Measurements from ENCODE around the gene ASMTL.

Gene ASMTL

GRCh38 chrX:1444561-1445500, 7.9 kb downstream of the ASMTL start:
- Histone ChIP-seq H3K4me3 (ENCODE audit: low read depth, low read length) (no peak overlapping the region), H3K27ac (no peak overlapping the region), H3K27me3 (replicated peaks) (no peaks in the 10 kb centered on the region), H3K36me3 (replicated peaks) (peaks cover 3% of the 10 kb centered on the region)
- TF ChIP-seq, protein P1, sequence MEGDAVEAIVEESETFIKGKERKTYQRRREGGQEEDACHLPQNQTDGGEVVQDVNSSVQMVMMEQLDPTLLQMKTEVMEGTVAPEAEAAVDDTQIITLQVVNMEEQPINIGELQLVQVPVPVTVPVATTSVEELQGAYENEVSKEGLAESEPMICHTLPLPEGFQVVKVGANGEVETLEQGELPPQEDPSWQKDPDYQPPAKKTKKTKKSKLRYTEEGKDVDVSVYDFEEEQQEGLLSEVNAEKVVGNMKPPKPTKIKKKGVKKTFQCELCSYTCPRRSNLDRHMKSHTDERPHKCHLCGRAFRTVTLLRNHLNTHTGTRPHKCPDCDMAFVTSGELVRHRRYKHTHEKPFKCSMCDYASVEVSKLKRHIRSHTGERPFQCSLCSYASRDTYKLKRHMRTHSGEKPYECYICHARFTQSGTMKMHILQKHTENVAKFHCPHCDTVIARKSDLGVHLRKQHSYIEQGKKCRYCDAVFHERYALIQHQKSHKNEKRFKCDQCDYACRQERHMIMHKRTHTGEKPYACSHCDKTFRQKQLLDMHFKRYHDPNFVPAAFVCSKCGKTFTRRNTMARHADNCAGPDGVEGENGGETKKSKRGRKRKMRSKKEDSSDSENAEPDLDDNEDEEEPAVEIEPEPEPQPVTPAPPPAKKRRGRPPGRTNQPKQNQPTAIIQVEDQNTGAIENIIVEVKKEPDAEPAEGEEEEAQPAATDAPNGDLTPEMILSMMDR (IDR thresholded peaks at IDR 0.05; ENCODE audit: low read depth, low read length, missing control alignments) = no peak
- no peak for DNase-seq
- in situ Hi-C loops (cut with HindIII; ENCODE audit: low pct_ligation_motif_present, low sequenced_read_pairs) = no loop called here

DNA sequence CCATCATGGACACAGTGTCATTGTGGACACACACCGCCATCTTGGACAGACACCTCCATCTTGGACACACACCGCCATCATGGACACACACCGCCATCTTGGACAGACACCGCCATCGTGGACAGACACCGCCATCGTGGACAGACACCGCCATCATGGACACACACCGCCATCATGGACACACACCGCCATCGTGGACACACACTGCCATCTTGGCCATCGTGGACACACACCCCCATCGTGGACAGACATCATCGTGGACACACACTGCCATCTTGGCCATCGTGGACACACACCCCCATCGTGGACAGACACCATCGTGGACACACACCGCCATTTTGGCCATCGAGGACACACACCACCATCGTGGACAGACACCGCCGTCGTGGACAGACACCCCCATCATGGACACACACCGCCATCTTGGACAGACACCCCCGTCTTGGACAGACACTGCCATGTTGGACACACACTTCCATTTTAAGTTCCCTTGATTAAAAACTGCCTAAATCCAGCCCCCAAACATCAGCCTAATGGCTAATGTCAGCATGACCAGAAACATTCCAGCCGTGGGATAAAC, 9.1 kb downstream of the ASMTL start:
- TF ChIP-seq, protein P1 (IDR thresholded peaks at IDR 0.05; ENCODE audit: low read depth, low read length, missing control alignments) = no peak
- in situ Hi-C loops (cut with HindIII; ENCODE audit: low pct_ligation_motif_present, low sequenced_read_pairs) = no loop called here
- H3K36me3 ChIP-seq (replicated peaks) = peaks cover 10% of the 10 kb centered on the region
- H3K27me3 ChIP-seq (replicated peaks) = no peaks in the 10 kb centered on the region
- DNase-seq = no peak
- no peak overlapping the region for H3K4me3 ChIP-seq (ENCODE audit: low read depth, low read length)
- no peak overlapping the region for H3K27ac ChIP-seq

DNA sequence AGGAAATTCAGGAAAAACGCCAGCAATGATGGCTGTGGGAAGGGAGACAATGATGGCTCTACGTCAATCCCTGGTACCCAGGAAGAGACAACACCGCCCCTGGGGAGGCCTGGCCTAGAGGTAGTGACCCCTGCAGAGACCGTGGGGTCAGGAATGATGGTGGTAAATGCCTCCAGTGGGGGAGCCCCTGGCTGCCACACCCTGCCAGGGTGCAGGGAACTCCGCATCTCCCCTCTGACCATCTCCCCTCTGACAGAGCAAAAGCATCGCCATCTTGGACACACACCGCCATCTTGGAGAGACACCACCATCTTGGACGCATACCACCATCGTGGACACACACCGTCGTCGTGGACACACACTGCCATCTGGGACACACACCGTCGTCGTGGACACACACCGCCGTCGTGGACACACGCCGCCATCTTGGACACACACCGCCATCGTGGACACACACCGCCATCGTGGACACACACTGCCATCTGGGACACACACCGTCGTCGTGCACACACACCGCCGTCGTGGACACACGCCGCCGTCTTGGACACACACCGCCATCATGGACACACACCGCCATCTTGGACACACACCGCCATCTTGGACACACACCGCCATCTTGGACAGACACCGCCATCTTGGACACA, 9.9 kb downstream of the ASMTL start:
- no peak for DNase-seq

DNA sequence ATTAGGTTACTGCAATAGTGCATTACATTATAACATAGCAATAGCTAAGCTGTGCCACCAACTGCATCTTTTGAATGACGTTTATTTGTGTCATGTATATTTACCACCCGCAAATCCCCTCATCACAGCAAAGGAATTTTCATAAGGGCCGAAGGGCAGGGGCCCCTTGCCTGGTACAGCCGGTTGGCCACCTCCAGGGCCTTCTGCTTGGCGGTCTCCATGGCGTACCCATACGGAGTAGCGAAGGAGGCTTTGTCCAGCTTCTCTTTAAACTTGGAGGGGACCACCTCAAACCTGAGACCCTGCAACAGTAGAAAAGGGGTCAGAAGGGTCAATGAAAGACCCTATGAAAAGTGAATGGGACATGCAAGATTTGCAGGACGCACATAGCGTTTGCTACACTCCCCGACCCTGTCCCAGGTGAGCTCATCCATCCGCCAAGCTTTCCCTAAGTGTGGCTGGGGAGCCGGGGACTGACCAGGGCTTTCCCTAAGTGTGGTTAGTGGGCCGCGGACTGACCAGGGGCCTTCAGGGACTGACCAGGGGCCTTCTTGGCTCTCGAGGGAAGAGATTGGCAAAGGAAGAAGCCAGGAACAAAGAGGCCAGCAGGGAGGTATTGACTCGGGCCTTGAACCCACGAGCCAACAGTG, 10.6 kb downstream of the ASMTL start:
- no peak for DNase-seq
- Histone ChIP-seq H3K27ac (no peak overlapping the region), H3K27me3 (replicated peaks) (no peaks in the 10 kb centered on the region), H3K36me3 (replicated peaks) (peaks cover 14% of the 10 kb centered on the region), H3K4me3 (ENCODE audit: low read depth, low read length) (no peak overlapping the region)
- in situ Hi-C loops (cut with HindIII; ENCODE audit: low pct_ligation_motif_present, low sequenced_read_pairs) = no loop called here
- TF ChIP-seq, protein P1 (IDR thresholded peaks at IDR 0.05; ENCODE audit: low read depth, low read length, missing control alignments) = no peak

More for the DNA sequence above, 9.9 kb downstream of the ASMTL start:
- Histone ChIP-seq H3K4me3 (ENCODE audit: low read depth, low read length) (no peak overlapping the region), H3K27ac (no peak overlapping the region), H3K36me3 (replicated peaks) (peaks cover 14% of the 10 kb centered on the region), H3K27me3 (replicated peaks) (no peaks in the 10 kb centered on the region)
- in situ Hi-C loops (cut with HindIII; ENCODE audit: low pct_ligation_motif_present, low sequenced_read_pairs) = no loop called here
- TF ChIP-seq, protein P1 (IDR thresholded peaks at IDR 0.05; ENCODE audit: low read depth, low read length, missing control alignments) = no peak

GRCh38 chrX:1440506-1440905, 12.2 kb downstream of the ASMTL start:
- in situ Hi-C loops (cut with HindIII; ENCODE audit: low pct_ligation_motif_present, low sequenced_read_pairs) = no loop called here
- DNase-seq = no peak
- Histone ChIP-seq H3K36me3 (replicated peaks) (peaks cover 27% of the 10 kb centered on the region), H3K27me3 (replicated peaks) (no peaks in the 10 kb centered on the region), H3K27ac (no peak overlapping the region), H3K4me3 (ENCODE audit: low read depth, low read length) (no peak overlapping the region)
- TF ChIP-seq, protein P1 (IDR thresholded peaks at IDR 0.05; ENCODE audit: low read depth, low read length, missing control alignments) = no peak

Measured in brain microvascular endothelial cell (primary cell).